GM18951 (cell line): ENCODE data around the gene GPRIN2.

Experiments
- POLR2A ChIP-seq: IDR thresholded peaks from 4 replicates; pipeline ENCODE4 v1.6.1; 2011; ENCODE audit warnings: mild to moderate bottlenecking; ENCODE audit not compliant: insufficient read length, insufficient read depth; ENCODE audit errors: extremely low read depth
- in situ Hi-C: fragments of 300-500 bp; cut with MboI; formaldehyde crosslinking; loops from one replicate; pipeline ENCODE4 v1.12.0; 2022; ENCODE audit warnings: low sequenced_read_pairs, mixed read lengths, inconsistent platforms; ENCODE audit not compliant: unreplicated experiment

Gene GPRIN2

GRCh38 chr10:46546591-46547540 is 9.6 kb downstream of the GPRIN2 start:
- in situ Hi-C loops, result loop anchor here (10.0 kb wide), 1 partner anchor 1328 kb away; no protein-coding TSS in a partner anchor
- TF ChIP-seq POLR2A, result no peak

- no peak for TF ChIP-seq POLR2A
- in situ Hi-C loops, result loop anchor here (10.0 kb wide), 1 partner anchor 1329 kb away; no protein-coding TSS in a partner anchor
These were observed 10.4 kb downstream of the GPRIN2 start for GRCh38 chr10:46545861-46546590.

GRCh38 chr10:46544989-46545791 is 11.3 kb downstream of the GPRIN2 start:
- in situ Hi-C loops, result loop anchor here (10.0 kb wide), 1 partner anchor 1330 kb away; no protein-coding TSS in a partner anchor
- TF ChIP-seq POLR2A, result no peak

- TF ChIP-seq POLR2A, result no peak
- in situ Hi-C loops, result loop anchor here (10.0 kb wide), 1 partner anchor 1331 kb away; no protein-coding TSS in a partner anchor
These were observed 12.7 kb downstream of the GPRIN2 start for GRCh38 chr10:46543466-46544377.

- in situ Hi-C loops, result loop anchor here (10.0 kb wide), 1 partner anchor 1332 kb away; no protein-coding TSS in a partner anchor
- no peak for TF ChIP-seq POLR2A
These were observed 13.6 kb downstream of the GPRIN2 start for GRCh38 chr10:46542567-46543465.

GRCh38 chr10:46541735-46542566 is 14.5 kb downstream of the GPRIN2 start:
- in situ Hi-C loops, result loop anchor here (10.0 kb wide), 1 partner anchor 1333 kb away; no protein-coding TSS in a partner anchor
- TF ChIP-seq POLR2A, result no peak

GRCh38 chr10:46541017-46541661 is 15.3 kb downstream of the GPRIN2 start:
- in situ Hi-C loops, result loop anchor here (10.0 kb wide), 1 partner anchor 1334 kb away; no protein-coding TSS in a partner anchor
- no peak for TF ChIP-seq POLR2A

GRCh38 chr10:46540412-46541016 is 15.9 kb downstream of the GPRIN2 start:
- TF ChIP-seq POLR2A, result no peak
- in situ Hi-C loops, result loop anchor here (10.0 kb wide), 1 partner anchor 1334 kb away; no protein-coding TSS in a partner anchor
